HepG2 (cell line): ENCODE results near the gene PRUNE1. TPM values are rescaled to one million over a fixed set of nuclear protein-coding genes. Genes with fewer than 3 reads are reported as not detected.

ENCODE experiments used
- polyA plus RNA-seq, 8 experiments: library from polyadenylated mRNA; depleted of rRNA in 3 of 8; stranded (reverse) in 7 of 8; unstranded in 1 of 8; fragments of >200 nt; fragmentation: Illumina TruSeq in 4 of 8; extraction: Trizol in 4 of 8; gene quantifications; 2 replicates each; pipeline versions ENCODE4 v1.2.1 to v1.2.3, GENCODE V29; 2011 to 2016; ENCODE audit warnings: low read depth in 4 of 8, missing spikeins in 1 of 8, mixed read lengths in 1 of 8; ENCODE audit not compliant: insufficient read depth in 1 of 8
- total RNA-seq, 5 experiments: library from RNA; depleted of rRNA; stranded (reverse); fragments of >200 nt; fragmentation: Illumina TruSeq; extraction: Trizol; gene quantifications; 2 replicates each; pipeline ENCODE4 v1.2.3, GENCODE V29; 2016; ENCODE audit warnings: low read depth in 1 of 5
- TF ChIP-seq, protein P1 (sequence below), 2 experiments: fragments of 450-650 bp in 1 of 2; sonication (generic) in 1 of 2; formaldehyde crosslinking in 1 of 2; IDR thresholded peaks; 2 replicates each; pipeline versions ENCODE4 v1.6.1 to v1.8.0; 2016 to 2022; ENCODE audit warnings: antibody characterized with exemption in 1 of 2, mild to moderate bottlenecking in 1 of 2, missing genetic modification reagents in 1 of 2

PRUNE1 gene
- total and polyA plus RNA-seq, 2 of the 13 experiments (the other 11 are each of a cell fraction or from before 2014, with no cell fraction given): 19.0 to 31.9 TPM

DNA sequence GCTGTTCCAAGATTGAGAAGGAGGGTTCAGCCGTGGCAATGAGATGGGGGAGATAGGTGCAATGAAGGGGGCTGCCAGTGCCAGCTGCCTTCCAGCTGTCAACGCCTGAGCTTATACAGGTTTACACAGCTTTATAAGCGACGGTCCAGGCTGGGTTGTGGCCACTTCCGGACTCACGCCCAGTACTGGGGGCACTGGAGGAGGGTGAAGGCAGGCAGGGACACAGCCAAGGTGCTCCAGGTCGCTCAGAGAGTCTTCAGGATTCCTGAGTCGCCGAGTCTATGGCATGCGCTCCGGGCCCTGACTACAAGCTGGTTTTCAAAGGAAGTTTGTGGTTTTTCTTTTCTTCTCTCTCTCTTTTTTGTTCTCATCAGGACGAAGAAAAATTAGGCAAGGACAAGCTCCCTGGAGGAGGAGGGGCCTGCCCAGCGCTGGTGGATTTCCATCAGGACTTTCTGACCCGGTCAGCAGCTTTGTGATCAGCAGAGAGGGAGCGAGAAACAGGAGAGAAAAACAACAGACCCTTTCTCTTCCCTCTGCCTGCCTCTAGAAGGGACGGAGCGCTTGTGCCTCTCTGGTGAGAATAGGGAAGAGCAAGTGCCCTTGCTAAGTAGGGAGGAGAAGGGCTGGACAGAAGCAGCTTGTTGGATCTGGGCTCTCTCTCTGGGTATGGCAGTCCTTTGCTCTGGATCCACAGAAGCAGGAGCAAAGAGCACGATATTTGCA, 1.8 kb upstream of the PRUNE1 start, which contains the start of gene MINDY1 (continued):
- TF ChIP-seq, protein P1, sequence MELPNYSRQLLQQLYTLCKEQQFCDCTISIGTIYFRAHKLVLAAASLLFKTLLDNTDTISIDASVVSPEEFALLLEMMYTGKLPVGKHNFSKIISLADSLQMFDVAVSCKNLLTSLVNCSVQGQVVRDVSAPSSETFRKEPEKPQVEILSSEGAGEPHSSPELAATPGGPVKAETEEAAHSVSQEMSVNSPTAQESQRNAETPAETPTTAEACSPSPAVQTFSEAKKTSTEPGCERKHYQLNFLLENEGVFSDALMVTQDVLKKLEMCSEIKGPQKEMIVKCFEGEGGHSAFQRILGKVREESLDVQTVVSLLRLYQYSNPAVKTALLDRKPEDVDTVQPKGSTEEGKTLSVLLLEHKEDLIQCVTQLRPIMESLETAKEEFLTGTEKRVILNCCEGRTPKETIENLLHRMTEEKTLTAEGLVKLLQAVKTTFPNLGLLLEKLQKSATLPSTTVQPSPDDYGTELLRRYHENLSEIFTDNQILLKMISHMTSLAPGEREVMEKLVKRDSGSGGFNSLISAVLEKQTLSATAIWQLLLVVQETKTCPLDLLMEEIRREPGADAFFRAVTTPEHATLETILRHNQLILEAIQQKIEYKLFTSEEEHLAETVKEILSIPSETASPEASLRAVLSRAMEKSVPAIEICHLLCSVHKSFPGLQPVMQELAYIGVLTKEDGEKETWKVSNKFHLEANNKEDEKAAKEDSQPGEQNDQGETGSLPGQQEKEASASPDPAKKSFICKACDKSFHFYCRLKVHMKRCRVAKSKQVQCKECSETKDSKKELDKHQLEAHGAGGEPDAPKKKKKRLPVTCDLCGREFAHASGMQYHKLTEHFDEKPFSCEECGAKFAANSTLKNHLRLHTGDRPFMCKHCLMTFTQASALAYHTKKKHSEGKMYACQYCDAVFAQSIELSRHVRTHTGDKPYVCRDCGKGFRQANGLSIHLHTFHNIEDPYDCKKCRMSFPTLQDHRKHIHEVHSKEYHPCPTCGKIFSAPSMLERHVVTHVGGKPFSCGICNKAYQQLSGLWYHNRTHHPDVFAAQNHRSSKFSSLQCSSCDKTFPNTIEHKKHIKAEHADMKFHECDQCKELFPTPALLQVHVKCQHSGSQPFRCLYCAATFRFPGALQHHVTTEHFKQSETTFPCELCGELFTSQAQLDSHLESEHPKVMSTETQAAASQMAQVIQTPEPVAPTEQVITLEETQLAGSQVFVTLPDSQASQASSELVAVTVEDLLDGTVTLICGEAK (IDR thresholded peaks at IDR 0.05): no peak
- TF ChIP-seq, protein P1 (CRISPR knock-in tag; IDR thresholded peaks at IDR 0.05): no peak
- TF ChIP-seq, all 625 proteins: peak for 122
